Activated CD4-positive, alpha-beta memory T cell treated with anti-CD3 and anti-CD28 coated beads, Interleukin-2, amount 10 ng/mL, durations not matched to agents 7 days and 5 days (primary cell): Measurements from ENCODE around the gene SULT1A2. TPM values are rescaled to one million over a fixed set of nuclear protein-coding genes. Genes with fewer than 3 reads are reported as not detected.
"Not testable (repeated sequence)": the region's sequence is repeated elsewhere in the genome, so short reads cannot be mapped to it uniquely, and the experiment has no call there.

Experiments used
- CTCF ChIA-PET: fragments of 350-600 bp; sonication (Branson Sonifier 250); formaldehyde crosslinking; loops from one replicate; lab custom pipeline; 2021; ENCODE audit warnings: antibody characterized with exemption, inconsistent platforms; lab: Charles Lee
- POLR2A ChIA-PET: fragments of 350-600 bp; sonication (Branson Sonifier 250); formaldehyde crosslinking; loops from one replicate; lab custom pipeline; 2021; ENCODE audit warnings: antibody characterized with exemption; lab: Charles Lee
- DNase-seq: peaks from one replicate; pipeline ENCODE4 v3.0.0-alpha.2; 2020
- H3K27ac Mint-ChIP-seq: one replicate; pipeline ENCODE4 v1.8.0; 2021; ENCODE audit warnings: mild to moderate bottlenecking, mixed read lengths
- H3K27me3 Mint-ChIP-seq: one replicate; pipeline ENCODE4 v1.8.0; 2021; ENCODE audit warnings: mixed read lengths
- H3K36me3 Mint-ChIP-seq: one replicate; pipeline ENCODE4 v1.8.0; 2021; ENCODE audit warnings: low read depth, mixed read lengths
- H3K4me1 Mint-ChIP-seq: one replicate; pipeline ENCODE4 v1.8.0; 2021; ENCODE audit warnings: mixed read lengths
- H3K4me3 Mint-ChIP-seq: one replicate; pipeline ENCODE4 v1.8.0; 2021; ENCODE audit warnings: mild to moderate bottlenecking, mixed read lengths
- H3K9me3 Mint-ChIP-seq: one replicate; pipeline ENCODE4 v1.8.0; 2021; ENCODE audit warnings: mixed read lengths
- total RNA-seq, 2 experiments: library from RNA; stranded (reverse); gene quantifications; one replicate each; pipeline ENCODE4 v1.2.3, GENCODE V29; 2021

Gene SULT1A2
- total RNA-seq, 2 experiments from 2014 or later, result 0.13 to 0.15 TPM

DNA sequence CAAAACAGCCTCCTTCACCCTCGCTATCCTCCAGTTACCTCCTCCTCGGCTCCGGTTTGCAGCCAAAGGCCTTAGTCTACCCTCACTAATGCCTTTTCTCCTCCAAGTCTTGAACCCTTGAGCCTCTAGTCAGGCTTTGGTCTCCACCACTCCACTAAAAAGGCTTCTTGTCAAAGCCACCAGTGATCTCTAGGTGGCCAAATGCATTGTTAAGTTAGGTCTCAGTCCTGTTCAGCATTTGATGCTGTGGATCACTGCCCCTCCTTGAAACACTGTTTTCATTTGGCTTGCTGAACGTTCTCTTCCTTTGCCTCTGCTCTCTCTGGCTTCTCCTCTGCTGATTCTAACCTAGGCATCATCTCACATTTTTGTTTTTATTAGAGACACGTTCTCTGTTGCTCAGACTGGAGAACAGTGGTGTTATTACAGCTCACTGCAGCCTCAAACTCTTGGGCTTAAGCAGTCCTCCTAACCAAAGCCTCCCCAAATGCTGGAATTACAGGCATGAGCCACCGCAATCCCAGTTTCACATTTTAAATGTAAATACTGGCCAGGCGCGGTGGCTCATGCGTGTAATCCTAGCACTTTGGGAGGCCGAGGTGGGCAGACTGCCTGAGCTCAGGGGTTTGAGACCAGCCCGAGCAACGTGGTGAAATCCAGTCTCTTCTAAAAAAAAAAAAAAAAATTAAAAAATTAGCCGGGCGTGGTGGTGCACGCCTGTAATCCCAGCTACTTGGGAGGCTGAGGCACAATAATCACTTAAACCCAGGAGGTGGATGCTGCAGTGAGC lies 42.0 kb downstream of the SULT1A2 start:
- Mint-ChIP-seq H3K36me3 (peaks cover 22% of the 10 kb centered on the region), H3K4me1 (peaks cover 27% of the 10 kb centered on the region), H3K27me3 (no peaks in the 10 kb centered on the region), H3K27ac (peak overlapping the region; percentile 65), H3K4me3 (peak overlapping the region; percentile 79), H3K9me3 (no peaks in the 10 kb centered on the region)
- CTCF ChIA-PET, result interaction anchor here (0.5 to 1.7 kb wide), 7 partner anchors 9 to 875 kb away, joined by 3 to 6 read pairs (median 4); partner anchors contain the start of gene APOBR
- POLR2A ChIA-PET, result interaction anchor here (0.7 to 2.0 kb wide), 7 partner anchors 10 to 267 kb away, joined by 3 to 14 read pairs (median 3); partner anchors contain the start of genes APOBR, ATXN2L and CLN3
- no peak for DNase-seq

DNA sequence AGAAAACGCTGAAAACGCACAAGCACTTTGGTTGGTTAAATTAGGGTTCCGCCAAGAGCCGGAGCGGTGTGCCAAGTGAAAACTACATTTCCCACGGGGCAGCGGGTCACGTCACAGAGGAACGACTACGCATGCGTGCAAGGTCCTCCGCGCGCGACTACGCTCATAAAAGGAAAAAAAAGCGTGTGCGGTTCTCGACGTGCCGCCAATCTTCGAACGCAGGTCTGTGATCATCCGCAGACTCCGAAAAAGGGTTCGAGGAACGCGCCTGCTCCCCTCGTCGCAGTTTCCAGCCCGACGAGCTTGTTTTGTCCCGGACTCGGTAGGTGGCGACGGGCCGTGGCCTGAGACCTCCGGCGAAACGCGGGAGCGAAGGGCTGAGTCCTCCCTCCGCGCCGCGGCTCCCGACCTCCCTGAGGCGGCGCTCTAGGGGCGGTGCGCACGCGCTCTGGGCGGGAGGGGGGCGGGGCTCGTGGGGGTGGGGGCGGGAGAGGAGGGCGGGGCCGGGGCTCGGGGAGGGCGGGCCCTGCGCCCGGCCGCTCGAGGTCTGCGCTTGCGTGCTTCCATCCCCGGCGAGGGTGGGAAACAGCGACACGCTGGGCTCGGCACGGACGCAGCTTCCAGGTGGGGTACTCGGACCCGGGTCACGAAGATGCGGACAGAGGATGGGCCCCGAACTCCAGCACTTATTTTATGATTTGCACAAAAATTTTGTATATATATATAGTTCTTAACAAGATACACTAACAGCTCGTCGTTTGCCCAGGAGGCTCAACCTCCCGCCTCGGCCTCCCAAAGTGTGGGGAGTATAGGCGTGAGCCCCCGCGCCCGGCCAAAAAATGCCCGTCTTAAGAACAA lies 42.8 kb downstream of the SULT1A2 start, which contains the start of gene SGF29:
Gene SGF29 (plus strand): TSS at position 145 of the 858 bp plus-strand sequence. CDS start 27,150 bp downstream, outside the sequence.
- peak; percentile 94 for DNase-seq
- POLR2A ChIA-PET, result interaction anchor here (0.6 to 2.0 kb wide), 8 partner anchors 9 to 268 kb away, joined by 3 to 14 read pairs (median 3); partner anchors contain the start of genes APOBR, ATXN2L, CLN3 and SBK1
- peaks cover 14% of the 10 kb centered on the region for H3K36me3 Mint-ChIP-seq
- peaks cover 24% of the 10 kb centered on the region for H3K4me1 Mint-ChIP-seq
- H3K4me3 Mint-ChIP-seq, result peak within 1 kb of the TSS; percentile 79
- no peaks in the 10 kb centered on the region for H3K27me3 Mint-ChIP-seq
- H3K9me3 Mint-ChIP-seq, result no peaks in the 10 kb centered on the region
- peak within 1 kb of the TSS; percentile 95 for H3K27ac Mint-ChIP-seq
- CTCF ChIA-PET, result interaction anchor here (0.5 to 1.7 kb wide), 6 partner anchors 10 to 874 kb away, joined by 3 to 6 read pairs (median 4); partner anchors contain the start of gene APOBR

DNA sequence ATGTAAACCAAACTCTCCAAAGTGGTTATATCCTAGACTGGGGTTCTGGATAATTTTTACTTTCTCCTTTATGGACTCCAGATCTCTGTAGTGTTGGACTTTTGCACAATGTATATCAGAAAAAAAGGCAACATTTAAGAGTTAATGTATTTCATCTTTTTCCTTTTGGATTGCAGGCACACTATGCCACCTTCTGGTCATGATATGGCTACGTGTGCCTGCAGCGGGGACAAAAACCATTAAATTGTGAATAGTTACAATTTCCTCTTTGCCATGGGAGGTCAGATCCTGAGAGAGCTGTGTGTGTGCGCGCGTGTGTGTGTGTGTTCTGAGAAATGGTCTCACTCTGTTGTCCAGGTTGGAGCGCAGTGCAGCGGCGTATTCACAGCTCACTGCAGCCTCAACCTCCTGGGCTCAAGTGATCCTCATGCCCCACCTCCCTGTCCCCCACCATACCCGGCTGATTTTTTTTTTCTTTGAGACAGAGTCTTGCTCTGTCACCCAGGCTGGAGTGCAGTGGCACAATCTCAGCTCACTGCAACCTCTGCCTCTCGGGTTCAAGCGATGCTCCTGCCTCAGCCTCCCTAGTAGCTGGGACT lies 47.5 kb downstream of the SULT1A2 start:
- no peaks in the 10 kb centered on the region for H3K9me3 Mint-ChIP-seq
- DNase-seq, result peak; percentile 19
- H3K4me3 Mint-ChIP-seq, result no peak overlapping the region
- H3K4me1 Mint-ChIP-seq, result peaks cover 10% of the 10 kb centered on the region
- H3K27ac Mint-ChIP-seq, result no peak overlapping the region
- ChIA-PET CTCF (interaction anchor here (0.9 to 1.5 kb wide), 3 partner anchors 8 to 228 kb away, joined by 3 to 4 read pairs (median 3); no protein-coding TSS in a partner anchor), POLR2A (no interaction called here)
- H3K27me3 Mint-ChIP-seq, result peaks cover 3% of the 10 kb centered on the region
- H3K36me3 Mint-ChIP-seq, result no peaks in the 10 kb centered on the region

DNA sequence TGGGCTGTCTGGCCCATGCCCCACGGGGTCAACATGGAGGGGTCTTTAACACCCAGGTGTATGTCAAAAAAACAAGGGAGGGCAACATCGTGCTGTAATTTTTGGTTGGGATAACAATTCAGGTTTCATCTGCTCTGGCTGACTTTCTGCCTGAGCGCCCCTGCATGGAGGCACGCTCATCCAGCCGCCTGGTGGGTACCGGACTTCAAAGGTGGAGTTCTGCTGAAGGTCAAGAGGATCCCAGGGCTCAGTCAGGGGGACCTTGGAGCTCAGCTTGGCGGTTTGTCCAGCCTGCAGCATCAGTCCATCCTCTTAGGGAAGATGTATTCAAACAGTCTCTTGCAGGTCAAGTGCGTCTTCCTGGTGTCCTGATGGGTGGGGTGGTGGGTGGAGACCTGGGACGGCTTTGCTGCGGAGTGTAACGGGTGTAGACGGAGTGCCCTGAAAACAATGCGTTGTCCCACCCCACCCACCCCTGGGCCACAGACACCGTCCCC lies 48.5 kb downstream of the SULT1A2 start:
- Mint-ChIP-seq H3K27ac (no peak overlapping the region), H3K4me1 (peaks cover 6% of the 10 kb centered on the region), H3K36me3 (no peaks in the 10 kb centered on the region), H3K4me3 (no peak overlapping the region), H3K9me3 (no peaks in the 10 kb centered on the region), H3K27me3 (peaks cover 3% of the 10 kb centered on the region)
- DNase-seq, result no peak
- POLR2A ChIA-PET, result no interaction called here
- CTCF ChIA-PET, result no interaction called here

DNA sequence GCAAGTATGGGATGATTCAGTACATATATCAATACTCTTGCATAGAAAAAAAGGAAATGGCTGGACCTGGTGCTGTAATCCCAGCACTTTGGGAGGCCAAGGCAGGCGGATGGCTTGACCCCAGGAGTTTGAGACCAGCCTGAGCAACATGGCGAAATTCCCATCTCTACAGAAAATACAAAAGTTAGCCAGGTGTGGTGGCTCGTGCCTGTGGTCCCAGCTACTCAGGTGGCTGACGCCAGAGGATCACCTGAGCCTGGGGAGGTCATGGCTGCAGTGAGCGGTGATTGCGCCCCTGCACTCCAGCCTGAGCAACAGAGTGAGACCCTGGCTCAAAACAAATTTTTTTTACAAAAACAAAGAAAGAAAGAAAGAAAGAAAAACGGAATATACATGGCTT lies 50.2 kb downstream of the SULT1A2 start:
- peaks cover 3% of the 10 kb centered on the region for H3K27me3 Mint-ChIP-seq
- no peaks in the 10 kb centered on the region for H3K9me3 Mint-ChIP-seq
- peaks cover 5% of the 10 kb centered on the region for H3K4me1 Mint-ChIP-seq
- DNase-seq, result no peak
- H3K4me3 Mint-ChIP-seq, result no peak overlapping the region
- POLR2A ChIA-PET, result no interaction called here
- H3K36me3 Mint-ChIP-seq, result no peaks in the 10 kb centered on the region
- CTCF ChIA-PET, result no interaction called here
- H3K27ac Mint-ChIP-seq, result no peak overlapping the region

DNA sequence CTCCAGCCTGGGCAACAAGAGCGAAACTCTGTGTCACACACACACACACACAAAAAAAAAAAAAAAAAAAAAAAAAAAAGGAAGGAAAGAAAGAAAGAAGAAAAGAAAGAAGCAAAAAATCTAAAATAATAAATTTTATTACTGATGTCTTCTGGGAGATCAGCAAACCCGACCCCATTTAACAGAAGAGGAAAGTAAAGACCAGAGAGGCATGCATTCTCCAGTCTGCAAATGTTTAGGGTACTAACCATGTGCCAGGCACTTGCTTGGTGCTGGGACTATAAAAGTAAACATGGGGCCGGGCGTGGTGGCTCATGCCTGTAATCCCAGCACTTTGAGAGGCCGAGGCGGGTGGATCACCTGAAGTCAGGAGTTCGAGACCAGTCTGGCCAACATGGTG lies 50.9 kb downstream of the SULT1A2 start:
- H3K36me3 Mint-ChIP-seq, H3K4me1 Mint-ChIP-seq, POLR2A ChIA-PET, H3K9me3 Mint-ChIP-seq, H3K4me3 Mint-ChIP-seq, DNase-seq, H3K27ac Mint-ChIP-seq, H3K27me3 Mint-ChIP-seq: not testable (repeated sequence)
- CTCF ChIA-PET, result interaction anchor here (0.6 kb wide), 1 partner anchor 906 kb away, joined by 3 read pairs; no protein-coding TSS in a partner anchor

DNA sequence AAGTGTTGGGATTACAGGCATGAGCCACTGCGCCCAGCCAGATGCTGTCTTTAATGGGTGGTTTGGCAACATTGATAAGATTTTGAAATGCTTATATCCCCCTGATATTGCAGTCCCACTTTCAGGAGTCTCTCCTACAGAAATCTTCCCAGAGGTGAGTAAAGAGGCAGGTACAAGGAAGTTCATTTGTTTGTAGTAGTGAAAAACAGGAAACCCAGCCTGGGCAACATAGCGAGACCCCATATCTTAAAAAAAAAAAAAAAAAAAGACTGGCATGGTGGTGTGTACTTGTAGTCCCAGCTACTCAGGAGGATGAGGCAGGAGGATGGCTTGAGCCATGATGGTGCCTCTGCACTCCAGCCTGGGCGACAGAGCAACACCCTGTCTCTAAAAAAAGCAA lies 51.9 kb downstream of the SULT1A2 start:
- Mint-ChIP-seq H3K4me3 (no peak overlapping the region), H3K27me3 (peaks cover 3% of the 10 kb centered on the region), H3K27ac (no peak overlapping the region), H3K4me1 (peaks cover 5% of the 10 kb centered on the region), H3K36me3 (no peaks in the 10 kb centered on the region), H3K9me3 (no peaks in the 10 kb centered on the region)
- ChIA-PET POLR2A (interaction anchor here (1.1 kb wide), 1 partner anchor 10 kb away, joined by 3 read pairs; no protein-coding TSS in a partner anchor), CTCF (no interaction called here)
- DNase-seq, result no peak

DNA sequence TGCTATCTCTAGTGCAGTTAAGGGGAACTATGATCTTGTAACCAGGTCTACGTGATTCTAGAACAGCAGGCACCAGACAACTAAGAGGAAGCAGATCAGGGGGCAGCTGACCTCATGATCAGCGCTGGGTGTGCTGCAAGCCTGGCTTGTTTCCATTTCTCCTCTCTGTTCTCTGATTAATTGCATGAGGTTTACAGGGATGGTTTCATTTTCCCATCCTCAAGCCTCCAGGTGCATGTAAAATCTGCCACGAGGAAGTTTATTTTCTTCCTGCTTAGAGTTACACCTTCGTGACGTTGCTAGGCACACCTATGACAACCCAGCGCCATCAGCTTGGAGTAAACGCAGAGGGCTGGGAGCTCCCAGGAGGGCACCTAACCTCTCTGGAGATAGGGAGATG lies 53.8 kb downstream of the SULT1A2 start:
- ChIA-PET POLR2A (no interaction called here), CTCF (interaction anchor here (1.0 kb wide), 1 partner anchor 9 kb away, joined by 4 read pairs; no protein-coding TSS in a partner anchor)
- no peak overlapping the region for H3K27ac Mint-ChIP-seq

DNA sequence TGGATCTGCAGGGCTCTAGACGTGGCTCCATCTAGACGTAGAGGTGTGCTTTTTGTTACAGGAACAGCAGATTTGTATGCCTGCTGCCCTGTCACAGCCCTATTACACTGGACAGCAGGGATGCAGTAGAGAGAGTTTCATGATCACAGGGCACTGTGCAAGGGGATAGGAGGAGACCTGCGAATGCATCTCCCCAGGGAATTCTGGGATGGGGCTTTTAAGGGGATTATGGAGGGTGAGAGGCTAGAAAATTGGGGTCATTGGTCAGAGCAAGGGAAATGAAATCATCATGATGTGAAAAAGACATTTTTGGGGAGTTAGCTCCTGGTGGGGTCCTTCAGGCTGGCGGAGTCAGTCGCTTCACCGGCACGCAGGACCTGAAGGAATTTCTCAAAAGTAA lies 54.2 kb downstream of the SULT1A2 start:
- Mint-ChIP-seq H3K4me1 (peaks cover 2% of the 10 kb centered on the region), H3K27ac (no peak overlapping the region), H3K36me3 (no peaks in the 10 kb centered on the region), H3K9me3 (no peaks in the 10 kb centered on the region), H3K27me3 (no peaks in the 10 kb centered on the region), H3K4me3 (no peak overlapping the region)
- DNase-seq, result no peak
- ChIA-PET CTCF (interaction anchor here (1.0 kb wide), 1 partner anchor 8 kb away, joined by 4 read pairs; no protein-coding TSS in a partner anchor), POLR2A (no interaction called here)

More for the DNA sequence above, 53.8 kb downstream of the SULT1A2 start:
- H3K4me1 Mint-ChIP-seq, result peaks cover 2% of the 10 kb centered on the region
- H3K9me3 Mint-ChIP-seq, result no peaks in the 10 kb centered on the region
- no peak overlapping the region for H3K4me3 Mint-ChIP-seq
- H3K27me3 Mint-ChIP-seq, result peaks cover 3% of the 10 kb centered on the region
- DNase-seq, result no peak
- H3K36me3 Mint-ChIP-seq, result no peaks in the 10 kb centered on the region

Other genes with a start within 250 kb of the SULT1A2 start
- gene NPIPB6, start 233.5 kb downstream of the SULT1A2 start, total RNA-seq, result 1 to 10 TPM in 1 of 2 experiments, under 1 TPM in 1; 0.60 to 1.5 TPM
- gene EIF3CL, start 193.2 kb downstream of the SULT1A2 start, total RNA-seq, result 10 to 100 TPM; 42.0 to 51.0 TPM
- gene NPIPB7, start 124.7 kb downstream of the SULT1A2 start, total RNA-seq, result under 1 TPM in 1 of 2 experiments, not detected in 1; 0.25 TPM
- gene CLN3, start 105.0 kb downstream of the SULT1A2 start, total RNA-seq, result 10 to 100 TPM; 42.9 to 45.4 TPM
- gene APOBR, start 102.4 kb downstream of the SULT1A2 start, total RNA-seq, result 10 to 100 TPM; 20.9 TPM
- not detected for gene IL27, start 90.2 kb downstream of the SULT1A2 start, total RNA-seq
- gene NUPR1, start 58.1 kb downstream of the SULT1A2 start, total RNA-seq, result not detected
- gene SGF29, start 43.1 kb downstream of the SULT1A2 start, total RNA-seq, result 10 to 100 TPM; 25.8 to 28.0 TPM
- 1 to 10 TPM; 5.5 to 6.2 TPM for gene SULT1A1, start 13.0 kb upstream of the SULT1A2 start, total RNA-seq
- gene NPIPB8, start 41.0 kb upstream of the SULT1A2 start, total RNA-seq, result under 1 TPM in 1 of 2 experiments, not detected in 1; 0.30 TPM
- 100 to 1,000 TPM; 415 to 434 TPM for gene EIF3C, start 114.4 kb upstream of the SULT1A2 start, total RNA-seq
- 1 to 10 TPM; 1.7 to 2.7 TPM for gene NPIPB9, start 154.7 kb upstream of the SULT1A2 start, total RNA-seq
- 100 to 1,000 TPM; 255 to 267 TPM for gene ATXN2L, start 225.9 kb upstream of the SULT1A2 start, total RNA-seq
- gene TUFM, start 249.3 kb upstream of the SULT1A2 start, total RNA-seq, result 100 to 1,000 TPM; 107 TPM